ENCODE results near the gene CHRNA5.

DNA sequence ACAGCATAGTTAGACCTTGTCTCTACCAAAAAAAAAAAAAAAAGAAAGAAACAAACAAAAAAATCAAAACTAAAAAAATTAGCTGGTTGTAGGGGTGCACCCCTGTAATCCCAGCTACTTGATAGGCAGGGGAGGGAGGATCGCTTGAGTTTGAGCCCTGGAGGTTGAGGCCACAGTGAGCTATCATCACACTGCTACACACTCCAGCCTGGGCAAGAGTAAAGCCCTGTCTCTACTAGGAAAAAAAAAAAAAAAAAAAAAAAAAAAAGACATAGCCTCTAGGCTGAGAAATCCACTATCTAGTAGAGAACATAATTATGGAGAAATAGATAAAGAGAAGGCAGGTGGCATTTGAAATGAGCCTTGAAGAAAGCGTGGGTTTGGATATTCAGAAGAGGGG is 2.2 kb upstream of the CHRNA5 start:
- TF ChIP-seq, protein P1, sequence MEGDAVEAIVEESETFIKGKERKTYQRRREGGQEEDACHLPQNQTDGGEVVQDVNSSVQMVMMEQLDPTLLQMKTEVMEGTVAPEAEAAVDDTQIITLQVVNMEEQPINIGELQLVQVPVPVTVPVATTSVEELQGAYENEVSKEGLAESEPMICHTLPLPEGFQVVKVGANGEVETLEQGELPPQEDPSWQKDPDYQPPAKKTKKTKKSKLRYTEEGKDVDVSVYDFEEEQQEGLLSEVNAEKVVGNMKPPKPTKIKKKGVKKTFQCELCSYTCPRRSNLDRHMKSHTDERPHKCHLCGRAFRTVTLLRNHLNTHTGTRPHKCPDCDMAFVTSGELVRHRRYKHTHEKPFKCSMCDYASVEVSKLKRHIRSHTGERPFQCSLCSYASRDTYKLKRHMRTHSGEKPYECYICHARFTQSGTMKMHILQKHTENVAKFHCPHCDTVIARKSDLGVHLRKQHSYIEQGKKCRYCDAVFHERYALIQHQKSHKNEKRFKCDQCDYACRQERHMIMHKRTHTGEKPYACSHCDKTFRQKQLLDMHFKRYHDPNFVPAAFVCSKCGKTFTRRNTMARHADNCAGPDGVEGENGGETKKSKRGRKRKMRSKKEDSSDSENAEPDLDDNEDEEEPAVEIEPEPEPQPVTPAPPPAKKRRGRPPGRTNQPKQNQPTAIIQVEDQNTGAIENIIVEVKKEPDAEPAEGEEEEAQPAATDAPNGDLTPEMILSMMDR (IDR thresholded peaks at IDR 0.05; ENCODE audit: insufficient read depth, low read length, poor library complexity, severe bottlenecking): no peak
- TF ChIP-seq EZH2phosphoT487 (conservative IDR thresholded peaks at IDR 0.05; ENCODE audit: low read length): no peak
